HCT116 (cell line): ENCODE data around the gene KRTAP12-1. TPM values are rescaled to one million over a fixed set of nuclear protein-coding genes. Genes with fewer than 3 reads are reported as not detected.

Source experiments
- ATAC-seq: fragments of 200-7000 bp; cut with Tn5 transposase; 2 replicates; pipeline ENCODE4 v1.9.1; 2020; ENCODE audit warnings: mild to moderate bottlenecking, moderate library complexity
- BruUV-seq: library from RNA; stranded (reverse); fragments of 400-500 nt; replicated peaks from 2 replicates; lab custom pipeline; 2021; lab: Mats Ljungman, UMichigan
- CTCF ChIA-PET: fragments of 300-600 bp; sonication (Branson Sonifier 250); formaldehyde crosslinking; loops from one replicate; lab custom pipeline; 2021; ENCODE audit warnings: antibody characterized with exemption; lab: Charles Lee
- POLR2A ChIA-PET: fragments of 300-600, 350-600 bp; sonication (Branson Sonifier 250); formaldehyde crosslinking; loops from one replicate; lab custom pipeline; 2021; ENCODE audit warnings: antibody characterized with exemption; lab: Charles Lee
- RAD21 ChIA-PET, 2 experiments: fragments of 300-600 bp; sonication (Branson Sonifier 250); formaldehyde crosslinking; loops; one replicate each; lab custom pipeline; 2023; ENCODE audit warnings: low total read pairs in 2 of 2; ENCODE audit not compliant: uncharacterized antibody in 2 of 2, unreplicated experiment in 2 of 2, low non-redundant PET in 1 of 2; lab: Charles Lee
- DNase-seq: peaks from one replicate; pipeline ENCODE4 v3.0.0-alpha.2; 2010; ENCODE audit warnings: low read depth, low spot score
- H2AFZ ChIP-seq: fragments of 200-600 bp; shearing (Covaris generic), sonication (generic); 2 replicates; pipeline ENCODE4 v1.6.1; 2017; ENCODE audit warnings: low read depth, mixed run types, mixed read lengths, antibody characterized with exemption, low read length; ENCODE audit not compliant: poor library complexity, severe bottlenecking
- H3K27ac ChIP-seq: 2 replicates; pipeline ENCODE4 v1.5.1; 2012; ENCODE audit warnings: low read depth, low read length
- H3K27me3 ChIP-seq: fragments of 200-600 bp; sonication (generic); 2 replicates; pipeline ENCODE4 v1.6.1; 2016; ENCODE audit warnings: mixed run types, low read length, mixed read lengths; ENCODE audit not compliant: insufficient read depth
- H3K36me3 ChIP-seq, 2 experiments: fragments of 200-500 bp in 1 of 2; fragments of 200-600 bp in 1 of 2; sonication (Bioruptor generic) in 1 of 2; sonication (generic) in 1 of 2; 2 replicates each; pipeline versions ENCODE4 v1.5.1 to v1.6.1; 2014 to 2016; ENCODE audit warnings: low read length in 2 of 2, inconsistent platforms in 1 of 2, mixed read lengths in 1 of 2, mixed run types in 1 of 2; ENCODE audit not compliant: insufficient read depth in 2 of 2, control insufficient read depth in 1 of 2
- H3K4me1 ChIP-seq, 2 experiments: fragments of 200-600 bp in 1 of 2; sonication (generic) in 1 of 2; 2 replicates each; pipeline versions ENCODE4 v1.5.1 to v1.6.1; 2012 to 2017; ENCODE audit warnings: low read length in 2 of 2, inconsistent platforms in 1 of 2, mild to moderate bottlenecking in 1 of 2, mixed read lengths in 1 of 2, mixed run types in 1 of 2, moderate library complexity in 1 of 2; ENCODE audit not compliant: insufficient read depth in 2 of 2, control insufficient read depth in 1 of 2
- H3K4me2 ChIP-seq: fragments of 200-600 bp; sonication (generic); 2 replicates; pipeline ENCODE4 v1.6.1; 2017; ENCODE audit warnings: mixed run types, low read length, mixed read lengths
- H3K4me3 ChIP-seq, 2 experiments: fragments of 200-600 bp in 1 of 2; sonication (generic) in 1 of 2; replicated peaks in 1 of 2; 2 replicates each; pipeline ENCODE4 v1.5.1; 2011 to 2016; ENCODE audit warnings: low read length in 2 of 2, control low read depth in 1 of 2, low read depth in 1 of 2, mild to moderate bottlenecking in 1 of 2, mixed read lengths in 1 of 2, mixed run types in 1 of 2
- H3K79me2 ChIP-seq: fragments of 200-600 bp; sonication (generic); 2 replicates; pipeline ENCODE4 v1.6.1; 2017; ENCODE audit warnings: mild to moderate bottlenecking, mixed run types, low read length, moderate library complexity, mixed read lengths; ENCODE audit not compliant: insufficient read depth
- H3K9ac ChIP-seq: fragments of 200-600 bp; sonication (generic); 2 replicates; pipeline ENCODE4 v1.6.1; 2016; ENCODE audit warnings: low read length, mixed read lengths
- H3K9me2 ChIP-seq: fragments of 200-600 bp; sonication (generic), shearing (Covaris generic); 2 replicates; pipeline ENCODE4 v1.6.1; 2017; ENCODE audit warnings: mixed run types, mild to moderate bottlenecking, moderate library complexity; ENCODE audit not compliant: insufficient read depth
- H3K9me3 ChIP-seq, 2 experiments: fragments of 200-500 bp in 1 of 2; fragments of 200-600 bp in 1 of 2; sonication (Bioruptor generic) in 1 of 2; sonication (generic) in 1 of 2; 2 replicates each; pipeline ENCODE4 v1.6.1; 2014 to 2017; ENCODE audit warnings: low read length in 2 of 2, mixed read lengths in 2 of 2, inconsistent platforms in 1 of 2, low read depth in 1 of 2, mild to moderate bottlenecking in 1 of 2, mixed run types in 1 of 2, moderate library complexity in 1 of 2; ENCODE audit not compliant: control insufficient read depth in 1 of 2, insufficient read depth in 1 of 2
- H4K20me1 ChIP-seq: fragments of 200-600 bp; sonication (generic), shearing (Covaris generic); 2 replicates; pipeline ENCODE4 v1.6.1; 2017; ENCODE audit warnings: mixed run types, mild to moderate bottlenecking, moderate library complexity; ENCODE audit not compliant: insufficient read depth
- CEBPB ChIP-seq: IDR thresholded peaks from 2 replicates; pipeline ENCODE4 v1.6.1; 2012; ENCODE audit warnings: low read depth
- ELF1 ChIP-seq: IDR thresholded peaks from 2 replicates; pipeline ENCODE4 v1.6.1; 2012; ENCODE audit warnings: low read depth, borderline replicate concordance
- EZH2 ChIP-seq: fragments of 200-600 bp; sonication (generic); IDR thresholded peaks from 2 replicates; pipeline ENCODE4 v1.6.1; 2017; ENCODE audit warnings: antibody characterized with exemption, mixed run types
- RAD21 ChIP-seq: IDR thresholded peaks from 2 replicates; pipeline ENCODE4 v1.6.1; 2012; ENCODE audit warnings: low read depth, mild to moderate bottlenecking
- SRF ChIP-seq: IDR thresholded peaks from 2 replicates; pipeline ENCODE4 v1.6.1; 2012; ENCODE audit warnings: low read depth
- TCF7L2 ChIP-seq: IDR thresholded peaks from 2 replicates; pipeline ENCODE4 v1.7.0; 2011; ENCODE audit warnings: borderline replicate concordance, inconsistent platforms; ENCODE audit not compliant: insufficient read depth, insufficient read length; ENCODE audit errors: extremely low read depth
- ZNF274 ChIP-seq: fragments of 200-500 bp; sonication (Bioruptor generic); IDR thresholded peaks from 2 replicates; pipeline ENCODE4 v1.6.1; 2014; ENCODE audit warnings: mild to moderate bottlenecking, low read depth, low read length, inconsistent platforms
- intact Hi-C: fragments of 100-400 bp; cut with micrococcal nuclease; formaldehyde crosslinking; loops from 2 replicates; pipeline ENCODE4 v1.10.0; 2022
- total RNA-seq: library from RNA; stranded (reverse); gene quantifications from one replicate; pipeline ENCODE4 v1.2.1, GENCODE V29; 2021; ENCODE audit not compliant: unreplicated experiment
- TF ChIP-seq, protein P1 (sequence below): IDR thresholded peaks from 2 replicates; pipeline ENCODE4 v1.6.1; 2011; ENCODE audit warnings: mild to moderate bottlenecking, low read length, moderate library complexity; ENCODE audit not compliant: insufficient replicate concordance; ENCODE audit errors: extremely low read depth
- TF ChIP-seq, protein P2 (sequence below): IDR thresholded peaks from 2 replicates; pipeline ENCODE4 v1.6.1; 2012; ENCODE audit warnings: low read depth

KRTAP12-1 gene
- total RNA-seq, 1 experiment from 2014 or later, result not detected

DNA sequence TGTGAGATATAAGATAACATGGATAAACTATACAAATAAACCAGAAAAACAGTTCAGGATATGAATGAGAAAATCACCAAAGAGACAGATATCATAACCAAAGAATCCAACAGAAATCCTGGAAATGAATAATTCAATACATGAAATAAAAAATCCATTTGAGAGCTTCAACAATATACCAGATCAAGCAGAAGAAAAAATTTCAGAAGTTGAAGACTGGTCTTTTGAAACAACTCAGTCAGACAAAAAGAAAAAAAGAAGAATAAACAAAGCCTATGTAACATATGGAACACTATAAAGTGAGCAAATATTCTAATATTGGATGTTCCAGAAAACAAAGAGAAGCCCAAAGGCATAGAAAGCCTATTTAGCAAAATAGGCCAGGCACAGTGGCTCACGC, 10.1 kb downstream of the KRTAP12-1 start:
- Histone ChIP-seq H3K36me3 (no peaks in the 10 kb centered on the region), H3K4me3 (no peak overlapping the region), H3K9me3 (0 out of 4 replicates have a peak, but pooled peaks cover 0 to 3% of the 10 kb centered on the region in 2 experiments), H3K9ac (no peak overlapping the region), H3K4me2 (no peak overlapping the region), H3K27me3 (peaks cover 5% of the 10 kb centered on the region; the same call in 1 of the 2 replicates), H3K27ac (no peak overlapping the region), H4K20me1 (no peaks in the 10 kb centered on the region), H2AFZ (no peak overlapping the region), H3K4me1 (no peaks in the 10 kb centered on the region), H3K79me2 (no peaks in the 10 kb centered on the region), H3K9me2 (no peaks in the 10 kb centered on the region)
- no peak for ATAC-seq
- DNase-seq, result no peak
- RAD21 ChIA-PET, result no interaction called here
- intact Hi-C loops, result loop anchor here (10.0 kb wide), 1 partner anchor 107 kb away; no protein-coding TSS in a partner anchor
- no peak for TF ChIP-seq TCF7L2
- no TSS peak for BruUV-seq
- CTCF ChIA-PET, result no interaction called here
- POLR2A ChIA-PET, result no interaction called here

DNA sequence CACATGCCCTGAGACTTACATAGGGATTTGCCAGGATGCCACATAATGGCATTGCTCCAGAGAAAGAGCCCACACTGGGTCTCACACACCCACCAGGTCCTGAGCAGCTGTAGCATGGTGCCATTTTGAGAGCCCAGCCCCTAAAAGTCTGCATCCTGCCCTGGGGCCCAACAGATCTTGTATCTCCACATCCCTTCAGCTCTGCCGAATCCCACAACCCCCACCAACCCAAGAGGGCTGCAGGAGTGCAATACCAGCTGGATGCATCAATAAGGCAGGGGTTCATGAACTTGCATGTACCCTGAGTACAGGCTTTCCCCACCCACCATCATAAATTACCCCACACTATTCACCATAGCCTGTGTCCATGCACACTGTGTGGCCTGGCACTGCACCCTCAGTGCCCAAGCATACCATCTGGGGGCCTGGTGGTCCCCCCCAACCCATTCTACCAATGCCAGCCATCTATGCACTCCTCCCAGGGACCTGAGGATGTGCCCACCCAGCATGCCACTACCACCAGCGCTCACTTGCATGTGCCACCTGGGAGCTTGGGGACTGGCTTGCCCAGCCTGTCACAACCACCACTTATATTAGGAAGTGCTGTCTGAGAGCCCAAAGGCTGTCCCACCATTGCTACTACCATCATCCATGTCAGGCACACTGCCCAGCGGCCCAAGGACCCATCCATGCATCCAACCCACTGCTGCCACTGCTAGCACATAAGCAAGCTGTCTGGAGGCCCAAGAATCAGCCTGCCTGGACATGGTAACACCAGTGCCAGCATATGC, 11.1 kb downstream of the KRTAP12-1 start:
- H4K20me1 ChIP-seq, result no peaks in the 10 kb centered on the region
- intact Hi-C loops, result loop anchor here (10.0 kb wide), 1 partner anchor 106 kb away; no protein-coding TSS in a partner anchor

More for the DNA sequence above, 11.1 kb downstream of the KRTAP12-1 start:
- DNase-seq (no peak), ATAC-seq (no peak)
- no peak overlapping the region for H3K9ac ChIP-seq
- H3K27ac ChIP-seq, result no peak overlapping the region
- POLR2A ChIA-PET, result no interaction called here
- no peak overlapping the region for H3K4me2 ChIP-seq
- RAD21 ChIA-PET, result no interaction called here
- TF ChIP-seq, protein P1, sequence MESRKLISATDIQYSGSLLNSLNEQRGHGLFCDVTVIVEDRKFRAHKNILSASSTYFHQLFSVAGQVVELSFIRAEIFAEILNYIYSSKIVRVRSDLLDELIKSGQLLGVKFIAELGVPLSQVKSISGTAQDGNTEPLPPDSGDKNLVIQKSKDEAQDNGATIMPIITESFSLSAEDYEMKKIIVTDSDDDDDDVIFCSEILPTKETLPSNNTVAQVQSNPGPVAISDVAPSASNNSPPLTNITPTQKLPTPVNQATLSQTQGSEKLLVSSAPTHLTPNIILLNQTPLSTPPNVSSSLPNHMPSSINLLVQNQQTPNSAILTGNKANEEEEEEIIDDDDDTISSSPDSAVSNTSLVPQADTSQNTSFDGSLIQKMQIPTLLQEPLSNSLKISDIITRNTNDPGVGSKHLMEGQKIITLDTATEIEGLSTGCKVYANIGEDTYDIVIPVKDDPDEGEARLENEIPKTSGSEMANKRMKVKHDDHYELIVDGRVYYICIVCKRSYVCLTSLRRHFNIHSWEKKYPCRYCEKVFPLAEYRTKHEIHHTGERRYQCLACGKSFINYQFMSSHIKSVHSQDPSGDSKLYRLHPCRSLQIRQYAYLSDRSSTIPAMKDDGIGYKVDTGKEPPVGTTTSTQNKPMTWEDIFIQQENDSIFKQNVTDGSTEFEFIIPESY, result no peak
- TF ChIP-seq, protein P2, sequence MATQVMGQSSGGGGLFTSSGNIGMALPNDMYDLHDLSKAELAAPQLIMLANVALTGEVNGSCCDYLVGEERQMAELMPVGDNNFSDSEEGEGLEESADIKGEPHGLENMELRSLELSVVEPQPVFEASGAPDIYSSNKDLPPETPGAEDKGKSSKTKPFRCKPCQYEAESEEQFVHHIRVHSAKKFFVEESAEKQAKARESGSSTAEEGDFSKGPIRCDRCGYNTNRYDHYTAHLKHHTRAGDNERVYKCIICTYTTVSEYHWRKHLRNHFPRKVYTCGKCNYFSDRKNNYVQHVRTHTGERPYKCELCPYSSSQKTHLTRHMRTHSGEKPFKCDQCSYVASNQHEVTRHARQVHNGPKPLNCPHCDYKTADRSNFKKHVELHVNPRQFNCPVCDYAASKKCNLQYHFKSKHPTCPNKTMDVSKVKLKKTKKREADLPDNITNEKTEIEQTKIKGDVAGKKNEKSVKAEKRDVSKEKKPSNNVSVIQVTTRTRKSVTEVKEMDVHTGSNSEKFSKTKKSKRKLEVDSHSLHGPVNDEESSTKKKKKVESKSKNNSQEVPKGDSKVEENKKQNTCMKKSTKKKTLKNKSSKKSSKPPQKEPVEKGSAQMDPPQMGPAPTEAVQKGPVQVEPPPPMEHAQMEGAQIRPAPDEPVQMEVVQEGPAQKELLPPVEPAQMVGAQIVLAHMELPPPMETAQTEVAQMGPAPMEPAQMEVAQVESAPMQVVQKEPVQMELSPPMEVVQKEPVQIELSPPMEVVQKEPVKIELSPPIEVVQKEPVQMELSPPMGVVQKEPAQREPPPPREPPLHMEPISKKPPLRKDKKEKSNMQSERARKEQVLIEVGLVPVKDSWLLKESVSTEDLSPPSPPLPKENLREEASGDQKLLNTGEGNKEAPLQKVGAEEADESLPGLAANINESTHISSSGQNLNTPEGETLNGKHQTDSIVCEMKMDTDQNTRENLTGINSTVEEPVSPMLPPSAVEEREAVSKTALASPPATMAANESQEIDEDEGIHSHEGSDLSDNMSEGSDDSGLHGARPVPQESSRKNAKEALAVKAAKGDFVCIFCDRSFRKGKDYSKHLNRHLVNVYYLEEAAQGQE, result no peak
- no peak for TF ChIP-seq CEBPB
- no peak for TF ChIP-seq SRF
- no peak for TF ChIP-seq EZH2
- no peak for TF ChIP-seq RAD21
- no peak for TF ChIP-seq ZNF274
- TF ChIP-seq ELF1, result no peak
- BruUV-seq, result no TSS peak
- no peaks in the 10 kb centered on the region for H3K36me3 ChIP-seq
- H2AFZ ChIP-seq, result no peak overlapping the region
- H3K4me3 ChIP-seq, result no peak overlapping the region
- H3K4me1 ChIP-seq, result no peaks in the 10 kb centered on the region
- no peaks in the 10 kb centered on the region for H3K79me2 ChIP-seq
- H3K27me3 ChIP-seq, result peaks cover 5% of the 10 kb centered on the region; the same call in 1 of the 2 replicates
- no peaks in the 10 kb centered on the region for H3K9me2 ChIP-seq
- 0 out of 4 replicates have a peak, but pooled peaks cover 0 to 3% of the 10 kb centered on the region in 2 experiments for H3K9me3 ChIP-seq
- CTCF ChIA-PET, result no interaction called here
